Left colon (tissue), 2 donors: ENCODE data around the gene WDR1. TPM values are rescaled to one million over a fixed set of nuclear protein-coding genes. Genes with fewer than 3 reads are reported as not detected.
A peak's percentile ranks its signal among the peaks of the same experiment; 100 is the strongest.
"Not testable (repeated sequence)": the region's sequence is repeated elsewhere in the genome, so short reads cannot be mapped to it uniquely, and the experiment has no call there.

Experiments
- ATAC-seq: fragments of 200-7000 bp; cut with Tn5 transposase; one replicate; pipeline ENCODE4 v1.9.1; 2020; ENCODE audit warnings: mild to moderate bottlenecking, moderate library complexity
- DNase-seq, 2 donors: peaks; one replicate each; pipeline ENCODE4 v3.0.0-alpha.2; 2020
- intact Hi-C, 2 donors: fragments of 100-400 bp; cut with DNase I in 1 of 2; cut with micrococcal nuclease in 1 of 2; formaldehyde crosslinking; loops; one replicate each; pipeline versions ENCODE4 v1.11.2 to v1.14.0; 2022; cut with DNase I, micrococcal nuclease
- total RNA-seq, 2 donors: library from RNA; stranded (reverse); fragmentation: NEBNext Ultra II Directional; extraction: Animal tissue kit (Norgen Biotek cat#: 25700); gene quantifications; one replicate each; pipeline ENCODE4 v1.2.1, GENCODE V29; 2021
- donor health status: DM: no; HTN: no; CAD: no.
- donor health status: DM: yes; HTN: yes; CAD: no.

WDR1 gene
- total RNA-seq, 2 donors from 2014 or later = 448 to 457 TPM

DNA sequence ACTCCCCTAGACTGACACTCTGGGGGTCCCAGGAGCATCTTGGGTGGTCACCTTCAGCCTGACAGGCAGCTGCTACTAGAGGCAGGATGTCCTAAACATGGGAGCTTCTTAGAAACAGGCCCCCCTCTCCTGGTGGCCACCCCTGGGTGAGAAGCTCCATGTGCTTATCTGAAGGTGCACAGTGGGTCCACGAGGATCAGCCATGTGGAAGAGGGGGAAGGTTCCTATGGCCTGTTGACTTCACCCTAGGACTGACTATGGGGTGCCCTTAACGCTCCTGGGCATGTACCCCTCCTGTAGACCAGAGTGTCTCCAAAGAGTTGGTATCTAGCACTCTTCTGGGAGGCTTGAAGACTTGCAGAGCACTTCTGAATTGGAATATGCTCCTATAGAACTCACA lies 22.9 kb upstream of the WDR1 start:
- DNase-seq = no peak
- intact Hi-C loops = no loop called here
- ATAC-seq = no peak

DNA sequence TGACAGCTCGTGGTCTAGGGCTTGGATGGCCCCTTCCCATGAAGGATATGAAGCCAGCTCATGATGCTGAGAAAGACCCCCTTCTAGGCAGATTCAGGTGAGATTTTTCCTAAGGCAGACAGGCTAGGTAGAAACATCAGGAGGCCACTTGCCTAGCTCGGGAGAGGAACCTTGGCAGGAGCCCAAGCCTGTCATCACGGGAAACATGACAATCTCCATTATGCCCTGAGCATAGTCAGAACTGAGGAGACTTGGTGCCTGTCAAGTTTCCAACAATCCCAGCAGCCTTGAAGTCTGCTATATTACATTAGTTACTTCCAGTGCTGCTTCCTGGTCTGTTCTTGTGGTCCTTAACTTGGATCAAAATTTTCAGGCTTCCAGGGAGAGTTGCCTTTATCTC lies 18.7 kb upstream of the WDR1 start:
- ATAC-seq = no peak
- intact Hi-C loops = no loop called here
- no peak for DNase-seq

DNA sequence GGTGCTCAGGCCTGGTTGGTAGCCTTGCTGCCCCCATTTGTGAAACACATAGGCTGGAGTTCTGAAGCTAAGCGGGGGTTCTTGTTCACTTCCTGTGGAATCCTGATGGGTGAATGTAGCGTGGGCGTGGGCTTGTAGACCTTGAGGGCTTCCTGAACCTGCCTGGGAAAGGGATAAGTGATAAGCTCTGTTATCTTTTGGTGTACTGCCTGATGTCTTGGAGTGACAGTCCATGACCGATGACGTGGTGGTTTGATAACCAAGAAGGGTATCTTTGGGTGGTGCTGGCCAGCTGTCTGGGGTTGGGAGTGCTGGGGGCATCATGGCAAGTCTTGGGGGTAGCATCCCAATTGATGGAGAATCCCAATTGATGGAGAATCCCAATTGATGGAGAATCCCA lies 17.5 kb upstream of the WDR1 start:
- DNase-seq (no peak), ATAC-seq (no peak)
- intact Hi-C loops = no loop called here

DNA sequence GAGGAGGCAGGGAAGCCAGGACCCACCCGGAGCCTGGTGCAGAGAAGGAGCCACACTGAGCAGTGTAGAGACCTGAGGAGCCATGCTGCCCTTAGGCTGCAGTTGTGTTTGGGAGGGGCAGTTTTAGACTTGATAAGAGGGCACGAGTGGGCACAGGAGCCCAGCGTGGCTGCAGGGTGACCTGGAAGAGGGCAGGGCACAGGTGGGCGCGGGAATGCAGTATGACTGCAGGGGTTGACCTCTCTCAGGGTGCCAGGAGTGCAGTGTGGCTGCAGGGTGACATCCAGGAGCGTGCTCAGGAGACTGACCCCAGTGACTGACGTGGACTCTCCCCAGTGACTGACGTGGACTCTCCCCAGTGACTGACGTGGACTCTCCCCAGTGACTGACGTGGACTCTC lies 14.6 kb upstream of the WDR1 start:
- ATAC-seq (no peak), DNase-seq (no peak)
- intact Hi-C loops = no loop called here

- DNase-seq (no peak), ATAC-seq (no peak)
- intact Hi-C loops = no loop called here
Measured at GRCh38 chr4:10130178-10130888, 13.7 kb upstream of the WDR1 start.

DNA sequence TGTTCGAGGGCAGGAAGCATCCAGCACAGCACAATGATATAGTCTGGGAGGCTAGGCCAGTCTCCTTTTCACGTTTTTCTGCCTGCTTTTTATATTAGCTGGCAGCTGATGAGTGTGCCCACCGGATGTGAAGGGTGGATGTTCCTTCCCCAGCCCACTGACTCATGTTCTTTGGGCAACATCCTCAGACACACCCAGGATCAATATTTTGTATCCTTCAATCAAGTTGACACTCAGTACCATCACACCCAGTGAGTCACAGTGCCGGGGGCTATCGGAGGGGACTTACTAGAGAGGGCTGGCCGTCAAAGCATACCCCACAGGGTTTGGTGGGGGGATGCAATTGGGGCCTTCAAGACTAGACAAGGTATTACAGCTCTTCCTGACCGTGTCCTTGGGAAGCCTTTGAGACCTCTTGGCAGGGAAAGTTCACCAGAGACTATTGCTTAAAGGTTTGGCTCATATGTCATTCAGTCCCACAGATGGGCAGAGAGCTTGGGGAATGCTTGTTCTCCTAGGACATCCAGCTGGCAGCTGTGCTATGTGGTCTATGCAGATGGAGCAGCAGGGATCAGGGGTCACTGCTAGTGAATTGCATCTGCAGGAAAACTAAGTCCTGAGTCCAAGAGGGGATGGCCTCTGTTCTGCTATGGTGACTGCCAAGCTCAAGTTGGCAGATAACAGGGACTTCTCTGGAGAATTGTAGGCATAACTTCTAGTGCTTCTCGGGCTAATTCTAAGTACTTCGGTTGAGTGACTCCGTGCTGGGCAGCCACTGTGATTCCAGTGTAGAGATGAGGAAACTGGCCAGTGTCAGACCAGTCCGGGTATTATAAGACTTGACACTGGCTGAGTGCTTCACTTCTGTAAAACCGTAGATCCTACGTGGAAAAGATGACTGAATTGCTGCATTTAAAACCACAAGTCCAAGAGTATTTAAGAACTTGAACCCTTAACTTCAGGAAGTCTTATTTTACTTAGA lies 12.9 kb upstream of the WDR1 start:
- no peak for ATAC-seq
- DNase-seq = no peak
- intact Hi-C loops = no loop called here

DNA sequence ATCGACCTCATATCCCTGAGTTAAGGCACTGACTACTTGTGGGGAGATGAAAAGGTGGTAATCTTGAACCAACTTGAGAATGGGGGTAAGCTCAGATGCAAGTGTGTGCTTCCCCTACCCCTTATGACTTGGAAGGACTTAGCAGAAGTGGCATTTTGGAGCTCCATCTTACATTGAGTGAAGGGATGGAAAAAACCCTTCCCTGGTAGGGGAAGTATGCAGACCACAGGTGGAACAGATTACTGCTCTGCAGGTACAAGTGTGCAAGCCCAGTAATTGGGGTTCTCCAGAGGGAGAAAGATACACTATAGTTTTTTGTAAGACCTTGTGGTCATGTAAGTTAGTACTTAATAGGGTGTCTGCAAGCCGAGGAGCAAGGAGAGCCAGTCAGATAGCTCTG lies 12.2 kb upstream of the WDR1 start:
- ATAC-seq (no peak), DNase-seq (no peak)
- intact Hi-C loops = no loop called here

- intact Hi-C loops, ATAC-seq, DNase-seq: not testable (repeated sequence)
Measured at GRCh38 chr4:10127531-10127930, 10.9 kb upstream of the WDR1 start.

DNA sequence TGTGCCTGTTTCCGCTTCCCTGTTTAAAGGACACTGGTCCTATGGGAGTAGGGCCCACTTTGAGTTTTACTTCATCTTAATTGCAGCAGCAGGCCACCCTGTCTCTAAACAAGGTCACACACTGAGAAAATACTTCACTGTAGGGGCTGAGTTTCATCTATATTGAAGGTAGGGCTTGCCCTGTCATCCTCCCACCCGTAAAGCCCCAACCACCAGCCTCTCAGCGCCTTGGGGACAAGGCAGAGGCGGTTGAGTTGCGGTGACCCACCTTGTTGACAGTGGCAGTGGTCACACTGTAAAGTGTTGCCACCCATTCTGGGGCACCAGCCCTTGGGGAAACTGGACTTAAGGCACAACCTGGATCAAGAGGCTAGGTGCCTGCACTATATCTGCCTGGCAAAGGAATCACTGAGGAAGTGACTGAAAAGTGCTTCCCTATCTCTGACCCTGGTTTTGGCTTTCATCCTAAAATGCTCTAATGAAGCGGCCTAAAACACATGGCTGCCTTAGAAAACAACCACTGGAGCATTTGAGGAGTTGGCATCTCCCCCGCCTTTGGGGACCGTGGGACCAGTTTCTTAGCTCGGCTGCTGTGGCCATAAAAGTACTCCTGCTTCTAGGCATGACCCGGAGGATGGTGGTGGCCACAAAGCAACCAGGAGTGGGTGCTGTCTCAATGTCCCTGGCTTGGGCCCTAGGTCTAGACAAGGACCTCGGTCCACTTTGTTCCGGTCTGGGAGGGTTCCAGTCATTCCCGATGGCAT lies 7.8 kb upstream of the WDR1 start:
- ATAC-seq (no peak), DNase-seq (no peak)
- intact Hi-C loops = no loop called here

GRCh38 chr4:10123227-10124101 lies 6.9 kb upstream of the WDR1 start:
- peak in 1 of 2 donors; percentile 55 for DNase-seq
- intact Hi-C loops = no loop called here
- ATAC-seq = peak; percentile 62

- intact Hi-C loops = no loop called here
- no peak for DNase-seq
- ATAC-seq = no peak
Measured at GRCh38 chr4:10122236-10122932, 5.8 kb upstream of the WDR1 start.

- DNase-seq = no peak
- ATAC-seq = peak; percentile 17
- intact Hi-C loops = no loop called here
Measured at GRCh38 chr4:10121568-10122208, 5.1 kb upstream of the WDR1 start.

- ATAC-seq (no peak), DNase-seq (no peak)
- intact Hi-C loops = no loop called here
Measured at GRCh38 chr4:10120943-10121567, 4.5 kb upstream of the WDR1 start.

GRCh38 chr4:10119773-10120172 lies 3.2 kb upstream of the WDR1 start:
- DNase-seq (no peak), ATAC-seq (no peak)
- intact Hi-C loops = no loop called here

DNA sequence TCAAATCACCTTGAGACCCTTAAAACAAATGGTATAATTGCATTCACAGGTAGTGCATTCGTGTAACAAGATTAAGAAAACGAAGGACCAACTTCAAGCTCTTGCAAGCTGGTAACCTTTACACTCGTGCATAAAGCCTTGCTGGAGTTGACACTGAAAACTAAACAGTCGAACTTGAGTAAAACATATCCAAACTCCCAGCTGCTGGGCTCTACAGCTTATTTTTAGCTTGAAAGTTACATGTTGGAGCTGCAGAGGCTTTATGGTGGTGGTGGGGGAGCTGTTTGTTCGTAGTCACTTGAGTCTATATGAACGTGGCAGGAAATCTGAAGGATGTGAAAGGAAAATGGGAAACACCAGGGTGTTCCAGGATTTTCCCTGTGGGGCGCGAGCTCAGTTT lies 2.7 kb upstream of the WDR1 start:
- DNase-seq (no peak), ATAC-seq (no peak)
- intact Hi-C loops = no loop called here

DNA sequence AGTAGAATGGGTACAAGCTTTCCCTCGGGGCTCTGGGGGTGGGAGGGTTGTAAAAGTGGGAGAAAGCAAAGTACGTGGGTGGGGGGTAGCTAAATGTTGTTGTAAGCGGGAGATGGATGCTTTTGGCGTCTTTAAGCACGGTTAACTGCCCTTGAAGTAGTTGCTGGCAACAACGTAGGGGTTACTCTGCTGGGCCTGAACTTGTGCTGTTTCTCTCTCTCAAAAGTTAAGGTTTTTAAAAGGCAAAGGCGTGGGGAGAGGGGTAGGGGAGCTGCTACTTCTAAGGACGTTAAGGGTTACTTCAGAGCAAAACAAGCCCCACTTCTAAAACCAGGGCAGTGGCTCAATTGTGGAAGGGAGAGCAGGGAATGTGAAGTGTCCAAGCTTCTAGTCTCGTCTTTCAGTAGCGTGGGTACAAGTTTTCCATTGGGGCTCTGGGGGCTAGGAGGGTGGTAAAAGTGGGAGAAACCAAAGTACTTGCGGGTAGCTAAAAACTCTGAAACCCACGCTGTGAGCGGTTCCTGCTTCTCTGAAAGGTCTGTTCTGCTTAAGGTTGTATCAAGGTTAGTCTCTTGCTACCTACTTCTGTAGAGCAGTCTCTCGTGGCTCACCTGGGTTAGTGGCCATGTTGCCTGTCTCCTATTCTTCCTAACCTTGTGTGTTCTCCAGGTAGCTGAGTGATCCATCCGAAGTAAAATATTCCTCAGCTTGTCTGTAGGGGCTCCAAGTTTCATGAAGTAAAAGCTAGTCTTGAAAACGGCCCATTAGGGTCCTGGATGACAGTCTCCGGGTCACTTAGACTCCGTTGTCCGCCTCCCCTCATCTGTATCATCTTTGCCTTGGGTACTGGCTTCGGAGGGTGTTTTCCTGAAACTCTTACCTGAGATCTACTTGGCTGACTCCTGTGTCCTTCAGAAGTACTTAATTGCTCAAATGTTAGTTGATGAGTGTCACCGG lies 1.7 kb upstream of the WDR1 start:
- DNase-seq (no peak), ATAC-seq (no peak)
- intact Hi-C loops = no loop called here
